Kidney epithelial cell (primary cell): ENCODE measurements around the gene KCNH5. TPM values are rescaled to one million over a fixed set of nuclear protein-coding genes. Genes with fewer than 3 reads are reported as not detected.

Source experiments
- DNase-seq: peaks from one replicate; pipeline ENCODE4 v3.0.0-alpha.2; 2010; ENCODE audit warnings: low read depth
- H3K27me3 ChIP-seq: 2 replicates; pipeline ENCODE4 v1.6.0; 2011; ENCODE audit warnings: low read length; ENCODE audit not compliant: control insufficient read depth, insufficient read depth
- H3K36me3 ChIP-seq: 2 replicates; pipeline ENCODE4 v1.5.1; 2011; ENCODE audit warnings: low read length; ENCODE audit not compliant: control insufficient read depth, insufficient read depth
- H3K4me3 ChIP-seq: 2 replicates; pipeline ENCODE4 v1.5.1; 2011; ENCODE audit warnings: low read depth, mild to moderate bottlenecking, control low read depth, low read length
- CTCF ChIP-seq: IDR thresholded peaks from 2 replicates; pipeline ENCODE4 v1.5.1; 2011; ENCODE audit warnings: mild to moderate bottlenecking, moderate library complexity, low read length, control low read depth, inconsistent platforms; ENCODE audit not compliant: insufficient read depth, poor library complexity, severe bottlenecking
- total RNA-seq: library from RNA; depleted of rRNA; stranded (reverse); fragments of >200 nt; gene quantifications from 2 replicates; pipeline ENCODE4 v1.2.3, GENCODE V29; 2015

KCNH5 gene
- total RNA-seq, 1 donor from 2014 or later, result not detected

GRCh38 chr14:63032641-63033040 lies 12.6 kb downstream of the KCNH5 start:
- no peak overlapping the region for H3K4me3 ChIP-seq
- no peak for TF ChIP-seq CTCF
- no peak for DNase-seq
- H3K36me3 ChIP-seq, result no peaks in the 10 kb centered on the region
- no peaks in the 10 kb centered on the region for H3K27me3 ChIP-seq

- H3K36me3 ChIP-seq, result no peaks in the 10 kb centered on the region
- TF ChIP-seq CTCF, result no peak
- no peak overlapping the region for H3K4me3 ChIP-seq
- H3K27me3 ChIP-seq, result no peaks in the 10 kb centered on the region
- no peak for DNase-seq
Measured at GRCh38 chr14:63032076-63032475, 13.2 kb downstream of the KCNH5 start.

- no peak for DNase-seq
- TF ChIP-seq CTCF, result no peak
- no peaks in the 10 kb centered on the region for H3K27me3 ChIP-seq
- no peaks in the 10 kb centered on the region for H3K36me3 ChIP-seq
- no peak overlapping the region for H3K4me3 ChIP-seq
Measured at GRCh38 chr14:63030113-63030512, 15.1 kb downstream of the KCNH5 start.

GRCh38 chr14:63027719-63028118 lies 17.5 kb downstream of the KCNH5 start:
- Histone ChIP-seq H3K27me3 (no peaks in the 10 kb centered on the region), H3K36me3 (no peaks in the 10 kb centered on the region), H3K4me3 (no peak overlapping the region)
- DNase-seq, result no peak
- no peak for TF ChIP-seq CTCF

- H3K4me3 ChIP-seq, result no peak overlapping the region
- TF ChIP-seq CTCF, result no peak
- H3K27me3 ChIP-seq, result no peaks in the 10 kb centered on the region
- no peak for DNase-seq
- no peaks in the 10 kb centered on the region for H3K36me3 ChIP-seq
Measured at GRCh38 chr14:63026491-63026890, 18.8 kb downstream of the KCNH5 start.

GRCh38 chr14:63014621-63015020 lies 30.6 kb downstream of the KCNH5 start:
- no peak for TF ChIP-seq CTCF

More at GRCh38 chr14:63014621-63015020, 30.6 kb downstream of the KCNH5 start:
- H3K4me3 ChIP-seq, result no peak overlapping the region
- DNase-seq, result no peak
- no peaks in the 10 kb centered on the region for H3K36me3 ChIP-seq
- H3K27me3 ChIP-seq, result no peaks in the 10 kb centered on the region
